GM21529 (cell line): ENCODE data around the gene TMPRSS11F.

ENCODE experiments used
- ATAC-seq: cut with Tn5 transposase; IDR thresholded peaks from one replicate; pipeline ENCODE4 v1.9.1; 2021; ENCODE audit not compliant: unreplicated experiment

Gene TMPRSS11F

DNA sequence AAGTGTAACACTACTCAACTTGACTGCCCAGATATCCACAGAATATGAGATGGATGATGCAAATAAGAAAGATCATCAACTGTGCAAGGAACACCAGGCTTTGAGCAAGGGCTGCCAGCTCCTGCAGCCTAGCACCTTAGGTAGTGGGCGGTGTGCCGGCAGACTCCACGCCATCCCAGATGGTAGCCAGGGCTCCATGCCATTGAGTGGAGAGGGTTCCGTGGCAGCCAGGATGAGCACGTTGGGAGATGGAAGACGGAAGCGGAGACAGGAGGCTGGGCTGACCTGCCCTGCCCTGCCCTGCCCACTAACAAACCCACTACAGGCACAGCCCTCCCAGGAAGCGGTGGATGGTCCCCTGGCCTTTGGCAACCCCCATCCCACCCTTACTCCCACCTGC is 51.9 kb downstream of the TMPRSS11F start:
- ATAC-seq, result no peak

- no peak for ATAC-seq
These were observed 52.4 kb downstream of the TMPRSS11F start for GRCh38 chr4:68077301-68077700.

DNA sequence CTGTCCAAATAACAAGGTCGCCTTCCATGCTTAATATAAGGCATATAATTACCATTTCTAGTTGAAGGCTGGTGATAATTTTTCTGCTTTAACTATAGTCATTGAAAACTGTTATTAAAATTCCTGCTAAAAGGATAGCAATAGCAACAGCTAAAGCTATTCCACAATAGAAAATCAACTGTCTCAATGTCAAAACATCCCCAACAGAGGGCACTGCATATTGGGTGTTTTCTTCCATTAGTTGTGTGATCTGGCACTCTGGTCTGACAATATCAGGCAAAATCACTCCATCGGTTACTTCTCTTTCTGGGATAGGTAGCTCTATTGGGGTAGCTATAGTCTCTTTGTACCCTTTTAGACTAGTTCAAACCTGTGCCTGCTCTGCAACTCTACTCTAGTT is 53.5 kb downstream of the TMPRSS11F start:
- no peak for ATAC-seq

- no peak for ATAC-seq
These were observed 55.3 kb downstream of the TMPRSS11F start for GRCh38 chr4:68074397-68074796.

GRCh38 chr4:68070302-68070701 is 59.4 kb downstream of the TMPRSS11F start:
- no peak for ATAC-seq

- no peak for ATAC-seq
These were observed 67.2 kb downstream of the TMPRSS11F start for GRCh38 chr4:68062501-68062900.

GRCh38 chr4:68038272-68038671 is 91.4 kb downstream of the TMPRSS11F start:
- no peak for ATAC-seq

DNA sequence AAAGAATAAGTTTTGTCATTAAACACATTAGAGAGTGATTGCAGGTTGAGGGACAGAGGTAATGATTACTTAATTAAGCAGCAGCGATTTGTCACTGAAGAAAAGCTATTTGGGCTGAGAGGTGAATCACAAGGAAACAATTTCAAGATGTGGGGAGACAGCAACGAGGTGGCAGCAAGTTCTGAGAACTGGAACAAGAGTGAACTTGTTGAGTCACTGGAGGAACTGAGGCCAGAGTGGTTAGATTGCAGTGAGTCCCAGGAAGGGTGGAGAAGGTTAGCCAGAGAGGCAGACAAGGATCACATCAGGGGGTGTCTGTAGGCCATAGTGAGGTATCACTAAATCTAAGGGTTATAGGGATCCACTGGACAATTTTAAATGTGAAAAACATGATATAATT is 108.5 kb downstream of the TMPRSS11F start:
- ATAC-seq, result no peak

GRCh38 chr4:68011684-68012083 is 118.0 kb downstream of the TMPRSS11F start:
- no peak for ATAC-seq
